Tibial artery (tissue), 4 donors: ENCODE measurements around the gene VAT1L.

Source experiments
- DNase-seq, 2 donors: peaks; one replicate each; pipeline ENCODE4 v3.0.0-alpha.2; 2019
- H3K27ac ChIP-seq, 2 donors: fragments of 200-600 bp; sonication (generic) in 1 of 2; 1 replicate in 1 of 2; 2 replicates in 1 of 2; pipeline ENCODE4 v1.5.1; 2018 to 2019; ENCODE audit warnings: mild to moderate bottlenecking in 1 of 2
- H3K27me3 ChIP-seq, 2 donors: fragments of 200-600 bp; sonication (generic) in 1 of 2; one replicate each; pipeline versions ENCODE4 v1.5.1 to v1.6.0; 2016 to 2019
- H3K36me3 ChIP-seq, 3 donors: fragments of 200-600 bp; sonication (generic) in 2 of 3; one replicate each; pipeline ENCODE4 v1.5.1; 2016 to 2019; ENCODE audit warnings: mild to moderate bottlenecking in 2 of 3
- H3K4me1 ChIP-seq, 4 donors: fragments of 200-600 bp; sonication (generic) in 2 of 4; 1 replicate in 3 of 4; 2 replicates in 1 of 4; pipeline ENCODE4 v1.5.1; 2016 to 2019
- H3K4me3 ChIP-seq, 2 donors: fragments of 200-600 bp; sonication (generic) in 1 of 2; 1 replicate in 1 of 2; 2 replicates in 1 of 2; pipeline ENCODE4 v1.5.1; 2018 to 2019; ENCODE audit warnings: mild to moderate bottlenecking in 2 of 2
- H3K9me3 ChIP-seq, 3 donors: fragments of 200-600 bp; sonication (generic) in 1 of 3; one replicate each; pipeline ENCODE4 v1.5.1; 2016 to 2019
- intact Hi-C: fragments of 100-400 bp; cut with DNase I; formaldehyde crosslinking; loops from one replicate; pipeline ENCODE4 v1.15.0; 2023; ENCODE audit warnings: low total_unique reads
- TF ChIP-seq, protein P1 (sequence below), 2 experiments: fragments of 200-600 bp in 1 of 2; fragments of 450-650 bp in 1 of 2; IDR thresholded peaks; one replicate each; pipeline ENCODE4 v1.5.1; 2017 to 2019; ENCODE audit warnings: antibody characterized with exemption in 2 of 2, mild to moderate bottlenecking in 1 of 2, moderate library complexity in 1 of 2

VAT1L gene

DNA sequence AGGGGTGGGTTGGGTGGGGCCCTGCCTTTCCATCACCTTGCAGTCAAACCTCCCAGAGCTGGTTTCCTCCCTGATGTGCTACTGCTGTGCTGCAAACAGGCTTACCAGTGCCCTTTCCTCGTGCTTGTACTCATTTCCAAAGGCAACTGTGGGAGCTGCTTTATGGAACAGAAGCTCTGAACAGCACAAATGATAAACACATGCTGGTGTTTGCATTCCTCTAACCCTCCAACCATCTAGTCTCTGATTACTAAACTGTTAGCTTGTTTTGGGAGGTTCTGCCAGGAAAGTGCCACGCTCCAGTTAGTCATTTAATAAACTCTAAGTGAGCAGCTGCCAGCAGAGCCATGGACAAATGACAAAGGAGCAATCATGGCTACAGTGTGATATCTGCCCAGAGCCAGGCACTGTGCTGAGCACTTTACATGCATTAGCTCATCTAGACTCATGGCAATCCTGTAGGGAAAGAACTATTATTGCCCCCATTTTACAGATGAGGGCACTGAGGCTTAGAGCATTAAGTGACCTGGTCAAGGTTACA lies 110.4 kb downstream of the VAT1L start:
- H3K4me3 ChIP-seq: no peak overlapping the region
- intact Hi-C loops: no loop called here
- H3K36me3 ChIP-seq: no peaks in the 10 kb centered on the region
- TF ChIP-seq, protein P1, sequence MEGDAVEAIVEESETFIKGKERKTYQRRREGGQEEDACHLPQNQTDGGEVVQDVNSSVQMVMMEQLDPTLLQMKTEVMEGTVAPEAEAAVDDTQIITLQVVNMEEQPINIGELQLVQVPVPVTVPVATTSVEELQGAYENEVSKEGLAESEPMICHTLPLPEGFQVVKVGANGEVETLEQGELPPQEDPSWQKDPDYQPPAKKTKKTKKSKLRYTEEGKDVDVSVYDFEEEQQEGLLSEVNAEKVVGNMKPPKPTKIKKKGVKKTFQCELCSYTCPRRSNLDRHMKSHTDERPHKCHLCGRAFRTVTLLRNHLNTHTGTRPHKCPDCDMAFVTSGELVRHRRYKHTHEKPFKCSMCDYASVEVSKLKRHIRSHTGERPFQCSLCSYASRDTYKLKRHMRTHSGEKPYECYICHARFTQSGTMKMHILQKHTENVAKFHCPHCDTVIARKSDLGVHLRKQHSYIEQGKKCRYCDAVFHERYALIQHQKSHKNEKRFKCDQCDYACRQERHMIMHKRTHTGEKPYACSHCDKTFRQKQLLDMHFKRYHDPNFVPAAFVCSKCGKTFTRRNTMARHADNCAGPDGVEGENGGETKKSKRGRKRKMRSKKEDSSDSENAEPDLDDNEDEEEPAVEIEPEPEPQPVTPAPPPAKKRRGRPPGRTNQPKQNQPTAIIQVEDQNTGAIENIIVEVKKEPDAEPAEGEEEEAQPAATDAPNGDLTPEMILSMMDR (IDR thresholded peaks at IDR 0.05): no peak
- H3K4me1 ChIP-seq: peaks cover 0 to 28% (median 8%) of the 10 kb centered on the region in 4 donors
- no peaks in the 10 kb centered on the region for H3K9me3 ChIP-seq
- DNase-seq: no peak
- H3K27ac ChIP-seq: no peak overlapping the region
- H3K27me3 ChIP-seq: no peaks in the 10 kb centered on the region

DNA sequence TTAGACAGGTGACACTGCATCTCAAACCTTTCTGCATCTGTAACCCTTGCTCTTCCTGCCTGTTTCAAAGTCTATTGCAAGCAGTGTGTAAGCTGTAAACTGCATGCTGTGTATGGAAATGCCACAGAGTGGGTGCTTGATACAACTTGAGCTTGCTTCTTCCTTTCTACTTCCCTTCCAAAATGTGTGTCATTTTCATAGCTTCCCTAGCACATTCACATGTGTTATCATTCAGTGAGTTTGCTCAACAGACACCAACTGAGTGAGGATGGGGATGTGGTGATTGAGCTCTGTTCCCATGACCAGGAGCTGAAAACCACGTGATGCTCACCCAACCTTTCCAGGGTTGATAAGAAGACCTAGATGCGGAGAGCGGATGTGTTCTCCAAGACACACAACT lies 111.1 kb downstream of the VAT1L start:
- DNase-seq: no peak
- H3K27ac ChIP-seq: no peak overlapping the region
- no peaks in the 10 kb centered on the region for H3K36me3 ChIP-seq
- H3K4me1 ChIP-seq: peaks cover 0 to 28% (median 8%) of the 10 kb centered on the region in 4 donors
- no peaks in the 10 kb centered on the region for H3K27me3 ChIP-seq
- no peak overlapping the region for H3K4me3 ChIP-seq
- TF ChIP-seq, protein P1 (IDR thresholded peaks at IDR 0.05): no peak
- H3K9me3 ChIP-seq: no peaks in the 10 kb centered on the region
- intact Hi-C loops: no loop called here

DNA sequence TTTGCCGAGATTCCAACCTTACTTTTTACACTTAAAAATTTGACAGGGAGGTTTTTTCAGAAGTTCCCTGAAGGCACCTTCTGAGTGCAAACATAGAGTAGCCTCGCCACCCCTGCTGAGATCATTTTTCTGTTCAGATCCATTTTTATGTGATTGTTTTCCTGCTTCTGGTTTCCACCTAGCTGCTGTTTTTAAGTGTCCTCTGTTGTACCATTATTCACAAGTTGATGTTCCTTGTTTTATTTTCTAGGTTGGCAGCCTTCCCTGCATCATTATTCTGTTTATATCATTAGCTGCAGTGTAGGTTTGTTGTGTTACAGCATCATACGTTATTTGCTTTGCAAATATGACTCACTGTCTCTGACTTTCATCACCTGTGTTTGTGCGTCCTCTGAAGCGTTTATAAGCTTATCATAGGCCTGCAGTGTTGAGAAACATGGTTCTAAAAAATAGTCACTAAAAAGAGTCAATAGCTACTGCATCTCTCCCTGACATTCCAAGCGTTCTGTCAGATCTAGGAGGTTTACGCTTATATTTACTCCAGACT lies 117.1 kb downstream of the VAT1L start:
- no peak for DNase-seq
- intact Hi-C loops: no loop called here
- H3K27ac ChIP-seq: no peak overlapping the region
- no peak overlapping the region for H3K4me3 ChIP-seq
- H3K36me3 ChIP-seq: no peaks in the 10 kb centered on the region
- H3K27me3 ChIP-seq: no peaks in the 10 kb centered on the region
- H3K9me3 ChIP-seq: no peaks in the 10 kb centered on the region
- no peaks in the 10 kb centered on the region for H3K4me1 ChIP-seq
- TF ChIP-seq, protein P1 (IDR thresholded peaks at IDR 0.05): no peak

DNA sequence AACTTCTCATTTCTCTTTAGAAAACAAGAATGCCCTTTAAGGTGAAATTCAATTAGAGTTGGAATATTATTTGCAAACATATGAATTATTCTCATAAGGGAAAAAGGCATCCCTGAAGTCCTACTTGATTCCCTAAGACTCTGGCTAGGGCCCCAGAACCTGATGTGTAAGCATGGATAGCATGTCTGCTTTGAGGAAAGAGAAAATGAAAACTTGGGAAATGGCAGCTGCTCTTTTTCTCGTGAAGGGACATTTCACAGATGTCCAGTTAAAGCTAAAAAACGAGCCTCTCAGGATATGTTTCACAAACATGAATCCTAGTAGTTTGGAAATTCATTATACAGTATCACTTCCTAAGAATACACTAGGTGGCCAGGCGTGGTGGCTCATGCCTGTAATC lies 121.7 kb downstream of the VAT1L start:
- no peak for DNase-seq

DNA sequence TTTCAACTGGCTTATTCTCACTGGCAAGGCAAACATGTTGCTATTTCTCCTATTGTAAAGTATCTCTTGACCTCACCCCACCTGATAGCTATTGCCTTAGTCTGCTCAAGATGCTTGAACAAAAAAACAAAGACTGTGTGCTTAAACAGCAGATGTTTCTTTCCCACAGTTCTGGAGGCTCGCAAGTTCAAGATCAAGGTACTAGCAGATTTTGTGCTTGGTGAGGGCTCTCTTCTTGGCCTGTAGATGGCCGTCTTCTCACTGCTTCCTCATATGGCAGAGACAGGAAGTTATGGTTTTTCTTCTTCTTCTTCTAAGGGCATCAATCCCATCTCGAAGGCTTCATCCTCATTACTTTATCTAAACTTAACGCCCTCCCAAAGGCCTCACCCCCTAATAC lies 124.3 kb downstream of the VAT1L start:
- intact Hi-C loops: no loop called here
- Histone ChIP-seq H3K36me3 (no peaks in the 10 kb centered on the region), H3K4me1 (no peaks in the 10 kb centered on the region), H3K27ac (no peak overlapping the region), H3K9me3 (no peaks in the 10 kb centered on the region), H3K4me3 (no peak overlapping the region), H3K27me3 (no peaks in the 10 kb centered on the region)
- no peak for DNase-seq
- TF ChIP-seq, protein P1 (IDR thresholded peaks at IDR 0.05): no peak

More for the DNA sequence above, 121.7 kb downstream of the VAT1L start:
- intact Hi-C loops: no loop called here
- TF ChIP-seq, protein P1 (IDR thresholded peaks at IDR 0.05): no peak
- no peaks in the 10 kb centered on the region for H3K4me1 ChIP-seq
- no peak overlapping the region for H3K27ac ChIP-seq
- H3K27me3 ChIP-seq: no peaks in the 10 kb centered on the region
- H3K9me3 ChIP-seq: no peaks in the 10 kb centered on the region
- H3K4me3 ChIP-seq: no peak overlapping the region
- H3K36me3 ChIP-seq: no peaks in the 10 kb centered on the region
